Measurements from ENCODE around the gene SNRNP25. TPM values are rescaled to one million over a fixed set of nuclear protein-coding genes. Genes with fewer than 3 reads are reported as not detected.
A peak's percentile ranks its signal among the peaks of the same experiment; 100 is the strongest.
"Not testable (repeated sequence)": the region's sequence is repeated elsewhere in the genome, so short reads cannot be mapped to it uniquely, and the experiment has no call there.

The SNRNP25 gene
- total RNA-seq, 1 donor from 2014 or later = 72.8 TPM

DNA sequence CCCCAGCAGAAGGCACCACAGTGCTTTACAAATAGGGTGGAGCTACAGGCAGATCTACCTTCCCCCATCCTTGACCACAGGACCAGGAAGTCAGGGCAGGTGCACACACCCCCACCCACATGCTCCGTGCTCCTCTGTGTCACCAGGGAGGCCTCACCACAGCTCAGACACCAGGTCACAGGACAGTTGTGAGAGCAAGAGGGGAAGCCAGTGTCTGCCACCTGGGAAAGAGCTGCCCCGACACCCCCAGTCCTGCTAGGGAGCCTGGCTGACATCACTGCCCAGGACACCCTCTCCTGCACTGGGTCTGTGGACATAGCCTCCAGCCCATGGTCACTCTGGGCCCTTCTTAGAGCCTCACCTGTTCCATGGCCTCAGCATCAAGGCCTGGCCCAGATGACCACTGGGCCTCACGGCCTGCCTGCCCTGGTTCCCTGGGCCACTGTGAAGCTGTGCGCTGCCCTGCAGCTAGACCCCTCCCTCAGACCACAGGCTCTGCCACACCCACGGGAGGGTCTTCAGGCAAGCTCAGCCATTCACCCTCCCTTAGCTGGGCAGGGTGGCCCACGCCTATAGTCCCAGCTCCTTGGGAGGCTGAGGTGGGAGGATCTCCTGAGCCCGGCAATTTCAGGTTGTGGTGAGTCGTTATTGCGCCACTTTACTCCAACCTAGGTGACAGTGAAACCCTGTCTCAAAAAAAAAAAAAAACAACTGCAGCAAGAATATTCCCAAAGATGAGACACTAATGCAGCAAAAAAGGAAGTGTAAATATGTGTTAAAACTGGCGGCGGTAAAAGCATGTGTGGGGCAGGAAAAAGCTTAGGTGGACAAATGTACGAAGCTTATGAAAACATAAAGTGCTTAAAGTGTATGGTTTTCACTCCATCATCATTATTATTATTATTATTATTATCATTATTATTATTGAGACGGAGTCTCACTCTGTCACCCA is 14.4 kb upstream of the SNRNP25 start:
- DNase-seq (no peak), ATAC-seq (no peak)
- intact Hi-C loops (cut with micrococcal nuclease) = no loop called here

DNA sequence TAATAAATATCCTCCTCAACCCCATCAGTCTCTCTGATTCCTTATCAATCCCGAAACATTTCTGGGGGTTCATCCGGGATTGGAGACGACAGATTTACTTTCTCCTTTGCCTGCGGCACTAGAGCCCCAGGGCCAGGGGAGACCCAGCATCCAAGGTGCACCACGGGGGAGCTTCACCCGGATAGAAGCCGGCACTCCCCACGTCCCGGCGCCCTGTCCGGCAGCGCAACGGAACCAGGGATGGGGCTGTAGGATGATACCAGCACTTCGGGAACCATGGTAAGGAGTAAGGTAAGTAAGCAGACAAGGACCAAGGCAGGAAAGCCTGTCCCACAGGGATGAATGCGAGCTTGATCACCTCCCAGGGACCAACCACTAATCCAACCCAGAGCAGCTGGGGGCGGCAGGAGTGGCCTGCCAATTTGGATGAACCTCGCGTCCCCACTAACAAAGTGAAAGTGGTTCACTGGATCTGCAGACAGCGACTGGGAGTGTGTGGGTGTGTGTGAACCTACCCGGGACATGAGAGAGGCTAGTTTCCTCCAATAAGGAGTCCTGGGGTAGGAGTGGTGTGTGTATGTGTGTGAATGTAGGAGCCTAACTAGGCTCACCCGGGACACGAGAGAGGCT is 12.1 kb upstream of the SNRNP25 start:
- peak; percentile 84 for ATAC-seq
- DNase-seq = no peak
- intact Hi-C loops (cut with micrococcal nuclease) = no loop called here

DNA sequence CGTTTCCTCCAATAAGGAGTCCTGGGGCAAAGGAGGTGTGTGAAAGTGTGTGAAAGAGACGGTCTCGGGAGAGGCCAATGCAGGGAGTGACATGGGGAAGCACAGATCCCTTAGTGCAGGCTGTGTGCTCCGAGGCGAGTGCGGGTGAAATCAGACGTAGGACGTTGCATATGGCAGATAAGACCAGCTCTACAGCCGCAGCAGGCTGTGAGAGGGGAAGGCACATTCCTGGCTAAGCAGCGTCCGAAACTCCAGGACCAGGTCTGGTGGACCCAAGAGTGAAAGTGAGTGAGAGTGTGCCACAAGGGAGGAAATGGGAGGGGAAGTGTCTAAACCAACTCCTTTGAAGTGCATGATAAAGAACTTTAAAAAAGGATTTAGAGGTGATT is 11.6 kb upstream of the SNRNP25 start:
- ATAC-seq = no peak
- no peak for DNase-seq
- intact Hi-C loops (cut with micrococcal nuclease) = no loop called here

DNA sequence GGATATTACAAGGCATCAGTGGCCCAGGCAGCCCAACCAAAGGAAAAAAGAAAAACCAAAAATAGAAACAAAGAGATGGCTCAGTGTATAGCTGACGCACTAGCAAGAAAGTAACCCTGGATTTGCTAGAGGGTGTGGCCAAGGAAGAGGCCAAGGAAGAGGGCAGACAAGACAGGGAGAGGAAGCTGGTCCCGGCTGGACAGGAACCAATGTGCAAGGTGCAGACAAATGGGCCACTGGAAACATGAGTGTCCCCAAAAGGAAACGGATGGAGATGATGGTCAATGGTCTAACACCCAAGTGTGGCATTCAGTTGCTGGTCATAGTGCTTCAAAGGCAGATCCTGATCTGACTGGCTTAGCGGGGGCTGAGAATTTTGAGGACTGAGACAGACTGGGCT is 10.9 kb upstream of the SNRNP25 start:
- ATAC-seq (no peak), DNase-seq (no peak)
- intact Hi-C loops (cut with micrococcal nuclease) = no loop called here

DNA sequence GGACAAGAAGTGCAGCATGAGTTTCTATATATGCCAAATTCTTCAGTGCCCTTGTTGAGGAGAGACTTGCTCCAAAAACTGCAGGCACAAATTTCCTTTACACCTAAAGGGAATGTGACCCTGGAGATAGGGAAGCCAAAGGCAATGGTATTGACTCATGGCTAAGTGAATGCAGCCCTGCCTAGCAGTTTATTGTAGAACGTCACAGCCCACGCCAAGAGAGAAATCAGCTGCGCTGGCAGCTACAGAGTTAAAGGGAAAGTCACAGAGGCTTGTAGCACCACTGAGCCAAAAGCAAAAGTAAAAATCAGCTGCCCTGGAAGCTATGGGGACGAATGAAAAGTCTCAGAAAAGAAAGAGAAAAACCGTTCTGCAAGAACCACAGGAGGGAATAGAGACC is 10.3 kb upstream of the SNRNP25 start:
- DNase-seq = no peak
- ATAC-seq = no peak
- intact Hi-C loops (cut with micrococcal nuclease) = no loop called here

DNA sequence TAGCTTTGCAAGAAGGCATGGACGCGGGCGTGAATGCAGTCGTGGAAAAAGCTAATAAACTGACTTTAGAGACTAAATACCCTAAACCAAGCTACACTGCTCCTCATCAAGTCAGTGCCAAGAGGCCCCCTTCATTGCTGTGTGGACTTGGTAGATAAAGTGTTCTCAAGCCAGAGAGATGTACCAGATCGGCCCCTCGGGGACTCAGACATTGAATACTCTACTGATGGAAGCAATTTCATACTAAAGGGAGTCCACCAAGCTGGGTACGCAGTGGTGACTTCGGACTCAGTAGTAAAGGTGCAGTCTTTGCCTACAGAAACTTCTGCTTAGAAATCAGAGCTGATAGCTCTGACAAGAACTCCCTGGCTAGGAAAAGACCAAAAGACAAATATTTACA is 9.0 kb upstream of the SNRNP25 start:
- DNase-seq (no peak), ATAC-seq (no peak)
- intact Hi-C loops (cut with micrococcal nuclease) = no loop called here

DNA sequence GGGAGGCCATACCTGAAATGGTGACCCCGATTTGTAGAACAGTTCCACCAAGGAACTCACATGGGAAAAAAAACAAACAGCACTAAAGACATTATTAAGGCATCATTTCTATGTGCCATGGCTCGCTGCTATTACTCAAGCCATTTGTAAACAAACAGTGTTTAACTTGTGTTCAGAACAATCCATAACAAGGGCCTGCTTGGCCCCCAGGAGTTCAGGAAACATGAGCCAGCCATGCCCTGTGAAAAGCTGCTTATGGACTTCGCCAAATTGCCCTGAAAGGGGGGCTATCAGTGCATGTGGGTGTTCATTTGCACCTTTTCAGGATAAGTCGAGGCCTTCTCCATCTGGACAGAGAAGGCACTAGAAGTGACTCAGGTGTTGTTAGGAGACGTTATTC is 8.2 kb upstream of the SNRNP25 start:
- intact Hi-C loops (cut with micrococcal nuclease) = no loop called here
- no peak for DNase-seq
- ATAC-seq = no peak

DNA sequence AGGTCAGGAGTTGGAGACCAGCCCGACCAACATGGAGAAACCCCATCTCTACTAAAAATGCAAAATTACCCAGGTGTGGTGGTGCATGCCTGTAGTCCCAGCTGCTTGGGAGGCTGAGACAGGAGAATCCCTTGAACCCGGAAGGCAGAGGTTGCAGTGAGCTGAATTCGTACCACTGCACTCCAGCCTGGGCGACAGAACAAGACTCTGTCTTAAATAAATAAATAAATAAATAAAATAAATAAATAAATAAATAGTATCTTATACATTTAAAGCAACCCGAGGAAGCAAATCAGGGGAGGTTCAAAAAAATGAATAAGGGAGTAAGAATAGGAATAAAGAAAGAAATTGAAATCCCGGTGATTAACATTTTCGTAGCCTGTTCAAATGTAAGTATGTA is 7.1 kb upstream of the SNRNP25 start:
- DNase-seq; ATAC-seq; intact Hi-C loops (cut with micrococcal nuclease): not testable (repeated sequence)

DNA sequence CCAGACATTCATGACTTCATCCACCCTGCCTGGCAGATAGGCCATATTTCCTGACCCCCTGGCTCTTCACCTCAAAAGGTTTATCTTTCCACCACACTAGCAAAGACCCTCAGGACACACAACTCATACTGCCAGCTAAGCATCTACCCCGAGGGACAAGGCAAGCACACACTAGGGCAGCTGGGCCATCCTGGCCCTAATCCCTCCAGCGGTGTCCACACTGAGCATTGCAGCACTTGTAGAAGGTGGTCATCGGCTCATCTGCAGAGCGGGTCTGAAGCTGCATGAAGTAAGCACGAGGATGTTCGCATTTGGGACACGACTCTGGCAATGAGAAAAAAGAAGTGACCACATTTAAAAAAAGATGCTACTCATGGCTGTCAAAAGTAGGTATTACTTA is 6.4 kb upstream of the SNRNP25 start:
- peak; percentile 6 for DNase-seq
- ATAC-seq = no peak
- intact Hi-C loops (cut with micrococcal nuclease) = no loop called here

DNA sequence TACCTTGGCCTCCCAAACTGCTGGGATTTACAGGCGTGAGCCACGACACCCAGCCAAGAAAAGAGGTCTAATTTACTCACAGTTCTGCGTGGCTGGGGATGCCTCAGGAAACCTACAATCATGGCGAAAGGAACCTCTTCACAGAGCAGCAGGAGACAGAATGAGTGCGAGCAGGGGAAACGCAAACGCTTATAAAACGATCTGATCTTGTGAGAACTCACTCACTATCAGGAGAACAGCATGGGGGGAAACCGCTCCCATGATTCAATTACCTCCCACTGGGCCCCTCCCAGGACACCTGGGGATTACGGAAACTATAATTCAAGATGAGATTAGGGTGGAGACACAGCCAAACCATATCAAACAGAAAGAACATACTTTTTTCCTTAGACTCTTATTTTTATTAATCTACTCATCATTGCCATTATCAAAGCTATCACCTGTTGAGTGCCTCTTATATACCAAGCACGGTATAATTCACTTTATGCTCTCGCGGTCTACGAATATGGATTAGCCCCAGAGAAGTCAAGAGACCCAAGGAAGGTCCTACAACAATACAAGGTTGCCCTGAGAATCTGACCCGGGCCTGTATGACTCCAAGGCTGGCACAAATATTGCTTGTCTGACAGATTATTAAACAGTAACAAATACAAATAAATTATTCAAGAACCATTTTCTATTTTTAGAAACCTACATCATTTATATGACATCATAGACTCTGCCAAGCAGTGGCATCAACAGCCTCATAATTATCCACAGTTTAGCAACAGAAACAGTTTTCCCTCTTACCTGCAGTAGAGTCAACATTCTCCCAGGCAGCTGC is 2.6 kb upstream of the SNRNP25 start:
- ATAC-seq (no peak), DNase-seq (no peak)
- intact Hi-C loops (cut with micrococcal nuclease) = no loop called here

DNA sequence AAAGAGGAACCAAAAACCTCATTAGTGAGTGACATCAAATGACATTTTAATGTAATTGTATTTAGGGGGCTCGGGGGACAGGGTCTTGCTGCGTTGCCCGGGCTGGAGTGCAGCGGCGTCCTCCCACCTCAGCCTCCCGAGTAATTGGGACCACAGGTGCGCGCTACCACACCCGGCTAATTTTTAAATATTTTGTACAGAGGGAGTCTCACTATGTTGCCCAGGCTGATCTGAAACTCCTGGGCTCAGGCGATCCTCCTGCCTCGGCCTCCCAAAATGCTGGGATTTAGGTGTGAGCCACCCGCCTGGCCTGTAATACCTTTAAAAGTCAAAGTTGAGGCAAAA is 581 bp downstream of the SNRNP25 start:
- intact Hi-C loops (cut with micrococcal nuclease) = no loop called here
- DNase-seq (no peak), ATAC-seq (no peak)

DNA sequence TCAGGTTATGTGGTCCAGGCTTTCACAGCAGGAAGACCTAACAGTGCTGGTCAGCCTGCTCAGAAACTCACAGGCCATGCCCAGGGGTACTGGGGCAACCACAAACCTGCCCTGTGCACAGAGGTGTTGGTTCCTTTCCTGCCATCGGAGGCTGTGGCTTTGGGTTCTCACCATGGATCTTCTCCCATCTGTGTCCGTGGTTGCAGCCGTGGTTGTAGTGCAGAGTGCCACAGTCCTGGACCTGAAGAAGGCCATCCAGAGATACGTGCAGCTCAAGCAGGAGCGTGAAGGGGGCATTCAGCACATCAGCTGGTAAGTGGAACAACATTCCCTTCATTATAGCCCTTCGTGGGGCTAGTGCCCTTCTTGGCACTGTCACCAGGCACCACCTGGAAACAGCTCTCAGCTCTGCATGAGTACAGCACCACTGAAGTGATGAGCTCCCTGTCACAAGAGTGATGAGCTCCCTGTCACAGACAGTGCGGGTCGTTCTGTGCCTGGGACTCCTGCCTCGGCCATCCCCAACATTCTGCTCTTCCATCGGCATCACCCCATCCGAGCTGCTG is 2.0 kb downstream of the SNRNP25 start:
- DNase-seq (peak; percentile 22), ATAC-seq (no peak)
- intact Hi-C loops (cut with micrococcal nuclease) = no loop called here

DNA sequence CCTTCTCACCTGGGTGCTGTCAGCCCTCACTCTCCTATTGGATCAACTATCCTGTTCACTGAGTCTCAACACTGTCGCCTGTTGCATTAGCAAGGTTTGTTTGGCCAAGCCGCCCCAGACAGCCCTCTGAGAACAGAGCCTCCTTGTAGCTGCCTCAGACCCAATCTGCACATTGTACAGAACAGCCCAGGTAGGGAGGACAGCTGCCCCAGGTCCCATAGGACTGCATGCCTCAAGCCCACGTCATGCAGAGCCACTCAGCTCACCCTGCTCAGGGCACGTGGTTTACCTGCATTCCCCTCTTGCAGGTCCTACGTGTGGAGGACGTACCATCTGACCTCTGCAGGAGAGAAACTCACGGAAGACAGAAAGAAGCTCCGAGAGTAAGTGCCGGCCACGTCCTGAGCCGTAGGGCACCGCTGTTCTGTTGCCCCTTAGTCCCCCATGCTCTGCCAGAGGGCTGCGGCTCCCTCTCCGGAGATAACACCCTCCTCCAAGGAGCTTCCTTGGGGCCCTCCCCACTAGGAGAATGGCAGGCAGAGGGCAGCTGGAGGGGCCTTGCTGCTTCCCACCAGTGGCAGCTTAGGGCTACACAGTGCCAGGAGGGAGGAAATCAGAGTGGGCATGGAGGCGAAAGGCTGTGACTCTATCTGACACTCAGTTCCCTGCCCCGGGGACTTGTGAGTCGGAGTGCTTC is 2.8 kb downstream of the SNRNP25 start:
- intact Hi-C loops (cut with micrococcal nuclease) = no loop called here
- ATAC-seq (no peak), DNase-seq (peak; percentile 18)

DNA sequence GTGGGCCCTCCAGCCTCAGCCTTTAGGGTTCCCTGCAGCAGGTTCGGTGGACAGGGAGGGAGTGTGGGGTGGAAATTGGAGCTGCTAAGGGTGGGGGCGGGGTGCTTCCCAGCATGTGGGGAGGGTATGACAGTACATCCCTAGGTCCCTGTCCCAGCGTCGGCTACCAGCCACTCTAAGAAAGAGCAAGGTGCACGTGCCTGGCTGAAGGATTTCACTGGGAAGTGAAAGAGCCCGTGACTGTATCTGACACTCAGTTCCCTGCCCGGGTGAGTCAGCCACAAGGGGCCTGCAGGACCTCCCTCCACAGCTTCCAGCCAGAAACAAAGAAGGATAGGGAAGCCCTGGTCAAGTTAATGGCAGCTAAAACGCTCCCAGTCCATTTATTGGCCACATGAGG is 4.1 kb downstream of the SNRNP25 start:
- intact Hi-C loops (cut with micrococcal nuclease) = no loop called here
- no peak for DNase-seq
- ATAC-seq = no peak

DNA sequence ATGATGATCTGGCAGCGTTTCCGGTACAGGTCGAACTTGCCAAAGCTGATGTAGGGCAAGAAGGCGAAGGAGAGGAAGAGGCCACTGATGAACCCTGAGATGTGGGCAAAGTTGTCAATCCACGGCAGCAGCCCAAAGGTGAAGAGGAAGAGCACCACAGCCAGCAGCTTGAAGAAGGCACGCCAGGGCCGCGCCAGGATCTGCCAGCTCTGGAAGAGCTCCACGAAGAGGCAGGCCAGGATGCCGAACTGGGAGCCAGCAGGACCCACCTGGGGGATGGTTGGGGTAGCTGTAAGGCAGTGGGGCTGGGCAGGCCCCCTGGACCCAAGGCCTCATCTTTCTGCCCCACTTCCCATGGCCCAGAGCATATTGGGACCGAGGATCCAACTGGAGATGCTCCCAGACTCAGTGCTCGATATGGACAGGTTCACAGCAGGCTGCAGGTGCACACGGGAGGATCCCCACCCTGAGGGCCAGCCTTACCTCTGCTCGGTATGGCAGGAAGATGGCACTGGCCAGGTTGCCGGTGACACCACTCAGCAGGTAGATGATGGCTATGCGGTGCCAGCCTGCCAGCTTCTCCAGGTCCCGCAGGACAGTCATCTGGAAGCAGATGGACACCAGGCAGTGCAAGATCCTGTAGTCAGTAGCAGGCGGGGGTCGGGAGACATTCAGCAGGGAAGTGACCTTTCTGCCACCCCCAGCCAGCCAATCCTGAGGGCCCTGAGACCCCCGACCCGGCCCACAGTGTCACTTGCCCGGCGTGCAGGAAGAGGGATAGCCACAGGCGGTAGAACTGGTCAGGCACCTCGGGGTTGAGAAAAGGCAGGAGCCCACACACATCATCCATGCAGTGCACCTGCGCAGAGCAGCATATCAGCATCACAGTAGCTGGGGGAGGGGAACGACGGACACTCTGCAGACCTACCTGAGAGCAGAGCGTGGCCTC is 5.1 kb downstream of the SNRNP25 start:
- ATAC-seq (no peak), DNase-seq (peak; percentile 23)
- intact Hi-C loops (cut with micrococcal nuclease) = no loop called here

DNA sequence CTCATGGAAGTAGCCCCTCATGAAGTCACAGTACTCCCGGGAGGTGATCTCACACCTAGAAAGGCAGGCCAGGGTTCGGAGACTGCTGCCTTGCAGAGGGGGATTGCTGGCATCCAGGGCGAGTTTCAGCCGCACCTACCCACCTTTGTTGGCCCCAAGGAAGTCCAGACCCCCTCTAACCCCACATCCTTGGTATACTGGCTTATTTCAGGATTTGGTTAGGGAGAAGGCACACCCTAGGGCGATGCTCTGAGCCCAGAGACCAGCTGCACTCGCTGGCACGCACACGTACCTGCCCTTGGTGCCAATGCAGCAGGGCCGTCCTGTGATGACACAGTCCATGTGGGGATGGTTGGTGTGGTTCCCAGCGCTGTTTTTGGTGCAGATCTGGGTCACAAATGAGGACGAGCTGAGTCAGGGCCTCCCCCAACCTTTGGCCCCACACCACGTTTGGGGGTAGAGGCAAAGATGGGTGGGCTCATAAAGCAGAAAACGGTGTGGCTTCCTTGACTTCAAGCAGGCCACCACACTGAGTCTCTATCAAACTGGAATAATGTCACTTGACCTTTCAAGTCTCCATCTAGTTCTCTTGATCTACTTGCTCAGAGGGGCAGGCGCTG is 5.9 kb downstream of the SNRNP25 start:
- ATAC-seq (no peak), DNase-seq (peak; percentile 10)
- intact Hi-C loops (cut with micrococcal nuclease) = no loop called here

DNA sequence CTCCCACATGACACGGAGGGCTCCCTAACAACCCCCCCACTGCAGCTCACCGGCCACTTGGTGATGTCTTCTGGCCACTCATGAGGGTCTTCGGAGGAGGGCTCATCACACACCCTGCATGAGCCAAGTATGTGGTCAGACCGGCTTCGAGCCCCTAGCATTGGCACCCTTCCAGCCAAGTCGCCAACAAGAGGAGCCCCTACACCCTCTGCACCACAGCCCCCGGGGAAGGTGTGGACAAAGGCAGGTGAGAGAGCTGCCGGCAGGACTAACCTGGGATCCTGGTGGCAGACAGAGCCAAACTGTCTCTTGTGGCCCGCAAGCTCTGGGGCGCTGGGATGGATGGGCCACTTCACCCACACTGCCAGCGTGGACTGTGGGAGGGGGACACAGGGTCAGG is 6.5 kb downstream of the SNRNP25 start:
- DNase-seq (peak; percentile 18), ATAC-seq (no peak)
- intact Hi-C loops (cut with micrococcal nuclease) = no loop called here
